ENCODE data around the gene MED28. TPM values are rescaled to one million over a fixed set of nuclear protein-coding genes. Genes with fewer than 3 reads are reported as not detected.

The MED28 gene
- total RNA-seq, 4 donors from 2014 or later: 11.7 to 13.6 (median 12.4) TPM

DNA sequence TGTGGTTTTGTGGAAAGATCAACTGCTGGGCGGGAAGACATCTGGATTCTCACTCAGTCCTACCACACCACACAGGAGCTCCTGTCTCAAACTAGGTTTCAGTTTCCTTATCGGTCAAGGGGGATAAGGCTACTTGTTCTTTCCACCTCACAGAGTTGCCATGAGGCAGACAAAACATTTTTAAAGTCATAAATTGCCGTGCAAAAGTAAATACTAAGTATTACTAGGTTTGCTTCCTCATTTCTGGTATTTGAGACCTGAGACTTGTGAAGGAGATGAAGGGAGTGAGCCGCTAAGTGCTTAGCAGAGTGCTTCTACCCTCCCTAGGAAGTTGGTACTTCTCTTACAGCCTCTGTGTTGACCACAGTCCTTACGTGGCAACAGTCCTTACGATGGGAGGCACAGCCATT, 36.0 kb upstream of the MED28 start:
- TF ChIP-seq, protein P1, sequence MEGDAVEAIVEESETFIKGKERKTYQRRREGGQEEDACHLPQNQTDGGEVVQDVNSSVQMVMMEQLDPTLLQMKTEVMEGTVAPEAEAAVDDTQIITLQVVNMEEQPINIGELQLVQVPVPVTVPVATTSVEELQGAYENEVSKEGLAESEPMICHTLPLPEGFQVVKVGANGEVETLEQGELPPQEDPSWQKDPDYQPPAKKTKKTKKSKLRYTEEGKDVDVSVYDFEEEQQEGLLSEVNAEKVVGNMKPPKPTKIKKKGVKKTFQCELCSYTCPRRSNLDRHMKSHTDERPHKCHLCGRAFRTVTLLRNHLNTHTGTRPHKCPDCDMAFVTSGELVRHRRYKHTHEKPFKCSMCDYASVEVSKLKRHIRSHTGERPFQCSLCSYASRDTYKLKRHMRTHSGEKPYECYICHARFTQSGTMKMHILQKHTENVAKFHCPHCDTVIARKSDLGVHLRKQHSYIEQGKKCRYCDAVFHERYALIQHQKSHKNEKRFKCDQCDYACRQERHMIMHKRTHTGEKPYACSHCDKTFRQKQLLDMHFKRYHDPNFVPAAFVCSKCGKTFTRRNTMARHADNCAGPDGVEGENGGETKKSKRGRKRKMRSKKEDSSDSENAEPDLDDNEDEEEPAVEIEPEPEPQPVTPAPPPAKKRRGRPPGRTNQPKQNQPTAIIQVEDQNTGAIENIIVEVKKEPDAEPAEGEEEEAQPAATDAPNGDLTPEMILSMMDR (IDR thresholded peaks at IDR 0.05; ENCODE audit: low read depth): no peak

DNA sequence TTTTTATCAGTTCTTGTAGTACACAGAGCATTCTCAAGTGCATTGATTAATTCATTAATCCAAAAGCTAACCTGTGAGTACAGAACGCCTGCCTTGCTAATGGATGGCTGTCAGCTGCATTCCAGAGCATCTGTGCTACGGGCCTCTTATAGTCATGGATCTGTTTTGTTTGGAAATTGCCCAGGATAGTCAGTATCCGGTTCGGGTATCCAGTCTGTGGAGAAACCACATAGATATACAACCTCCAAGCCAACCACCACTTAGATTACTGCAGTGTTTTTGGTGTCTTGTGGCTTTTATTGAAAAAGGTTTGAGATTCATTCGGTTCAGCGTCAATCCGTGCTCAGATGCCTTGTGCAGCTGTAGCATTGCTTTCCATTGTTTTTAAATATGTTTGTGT, 33.5 kb upstream of the MED28 start:
- TF ChIP-seq, protein P1 (IDR thresholded peaks at IDR 0.05; ENCODE audit: low read depth): no peak

DNA sequence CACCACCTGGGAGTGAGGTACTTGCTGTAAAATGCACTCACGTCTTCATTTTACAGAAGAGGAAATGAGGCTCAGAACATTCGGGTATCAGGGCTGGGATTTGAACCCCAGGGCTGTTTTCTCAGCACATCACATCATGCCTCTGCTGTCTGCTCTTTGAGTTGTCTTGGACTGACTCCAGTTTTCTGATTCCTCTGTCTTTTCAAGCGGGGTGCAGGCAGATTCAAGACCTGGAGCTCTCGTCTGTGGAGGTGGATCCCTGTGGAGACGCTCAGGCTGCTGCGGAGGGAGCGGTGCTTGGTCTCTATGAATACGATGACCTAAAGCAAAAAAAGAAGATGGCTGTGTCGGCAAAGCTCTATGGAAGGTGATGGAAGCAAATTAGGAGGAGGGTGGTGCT, 31.2 kb upstream of the MED28 start:
- TF ChIP-seq, protein P1 (IDR thresholded peaks at IDR 0.05; ENCODE audit: low read depth): no peak

DNA sequence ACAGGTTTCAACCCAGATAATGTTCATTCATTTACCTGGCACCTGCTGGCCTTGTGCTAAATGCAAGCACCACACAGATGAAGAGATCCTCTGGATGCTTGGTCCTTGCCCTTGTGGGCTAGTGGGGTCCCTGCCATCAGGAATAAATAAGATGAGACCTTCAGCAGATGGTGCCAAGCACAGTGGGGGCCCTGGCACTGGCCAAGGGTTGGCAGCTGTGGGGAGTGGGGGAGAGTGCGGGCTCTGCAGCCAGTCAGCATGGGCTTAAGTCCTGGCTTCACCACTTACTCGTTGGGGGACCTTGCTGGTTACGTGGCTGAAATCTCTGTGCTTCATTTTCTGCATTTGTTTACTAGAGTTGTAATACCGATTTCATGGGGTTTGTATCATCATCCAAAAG, 30.5 kb upstream of the MED28 start:
- TF ChIP-seq, protein P1 (IDR thresholded peaks at IDR 0.05; ENCODE audit: low read depth): no peak

DNA sequence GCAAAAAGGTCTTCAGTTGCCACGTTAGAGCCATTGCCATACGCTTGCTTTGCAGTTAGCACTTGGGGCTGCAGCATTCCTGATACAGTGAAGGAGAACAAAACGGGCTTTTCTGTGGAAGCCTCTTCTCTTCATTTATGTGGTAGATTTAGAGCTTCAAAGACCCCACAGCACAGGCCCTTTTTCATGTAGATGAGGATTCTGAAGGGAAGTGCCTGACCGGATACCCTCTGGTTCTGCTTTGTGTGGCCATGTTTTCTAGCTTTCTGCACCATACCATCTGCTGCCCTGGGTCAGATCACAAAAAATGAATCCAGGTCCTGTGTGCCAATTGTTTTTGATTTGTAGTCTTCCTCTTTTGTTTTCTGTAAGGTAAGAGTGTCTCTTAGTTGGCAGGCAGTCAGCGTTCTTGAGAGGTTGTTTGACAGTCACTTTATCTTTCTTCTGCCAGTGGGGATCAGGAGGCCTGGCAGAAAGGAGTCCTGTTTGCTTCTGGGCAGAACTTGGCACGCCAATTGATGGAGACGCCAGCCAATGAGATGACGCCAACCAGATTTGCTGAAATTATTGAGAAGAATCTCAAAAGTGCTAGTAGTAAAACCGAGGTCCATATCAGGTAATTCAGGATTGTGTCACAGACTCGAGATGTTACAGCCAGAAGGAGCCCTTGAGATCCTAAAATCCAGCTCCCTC, 29.8 kb upstream of the MED28 start:
- TF ChIP-seq, protein P1 (IDR thresholded peaks at IDR 0.05; ENCODE audit: low read depth): no peak

DNA sequence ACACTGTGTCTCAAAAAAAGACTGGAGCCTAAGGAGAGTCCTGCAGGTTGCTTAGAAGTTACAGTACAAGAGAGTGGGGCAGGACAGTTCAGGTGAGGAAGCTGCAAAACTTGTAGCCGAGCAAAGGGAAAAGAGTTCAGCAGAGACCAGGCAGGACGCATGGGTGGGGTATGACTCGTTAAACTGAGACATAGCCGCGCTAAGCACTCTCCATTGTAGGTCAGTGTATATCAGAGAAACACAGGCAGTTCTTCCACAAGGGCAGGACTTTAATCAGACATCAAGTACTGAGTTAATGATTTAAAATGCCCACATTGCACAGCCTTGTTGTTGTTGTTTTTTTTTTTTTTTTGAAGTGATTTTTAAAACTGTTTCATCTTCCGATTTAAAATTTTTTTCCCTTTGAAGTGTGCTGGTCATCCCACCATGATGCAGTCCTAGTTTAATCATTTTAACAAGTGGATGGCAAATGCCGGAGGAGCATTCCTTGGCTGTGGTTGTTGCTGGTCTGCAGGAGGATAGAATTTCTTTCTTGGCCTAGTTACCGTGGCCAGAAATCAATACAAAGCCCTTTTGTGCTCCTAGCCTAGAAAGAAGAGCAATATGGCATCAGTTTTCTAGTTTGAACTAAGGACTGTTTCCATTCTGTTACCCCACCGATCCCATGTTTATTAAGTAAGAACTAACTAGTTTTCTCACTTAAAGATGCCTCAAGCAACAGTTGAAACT, 27.2 kb upstream of the MED28 start:
- TF ChIP-seq, protein P1 (IDR thresholded peaks at IDR 0.05; ENCODE audit: low read depth): no peak

DNA sequence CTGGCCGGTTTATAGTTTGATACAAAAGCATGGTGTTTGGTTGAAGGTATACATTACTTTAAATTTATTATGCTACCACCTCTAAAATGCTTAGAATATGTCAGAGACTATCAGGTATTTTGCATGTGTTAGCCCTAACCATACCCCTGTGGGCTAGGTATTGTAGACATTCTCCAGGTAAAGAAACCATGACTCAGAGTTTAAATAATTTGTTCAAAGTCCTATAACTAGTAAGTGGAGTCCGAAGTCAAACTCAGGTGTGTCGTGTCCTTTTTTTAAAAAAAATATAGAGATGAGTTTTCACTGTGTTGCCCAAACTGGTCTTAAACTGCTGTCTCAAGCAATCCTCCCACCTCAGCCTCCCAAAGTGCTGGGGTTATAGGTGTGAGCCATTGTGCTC, 25.1 kb upstream of the MED28 start:
- TF ChIP-seq, protein P1 (IDR thresholded peaks at IDR 0.05; ENCODE audit: low read depth): no peak

All from subcutaneous adipose tissue (tissue), 4 donors.